HUES48 (cell line): ENCODE data around the gene POT1.

Source experiments
- H3K27ac ChIP-seq: one replicate; pipeline ENCODE4 v1.7.0; 2013; ENCODE audit warnings: low read depth, low read length, inconsistent platforms
- H3K27me3 ChIP-seq: 2 replicates; pipeline ENCODE4 v1.6.1; 2013; ENCODE audit warnings: mild to moderate bottlenecking, low read length; ENCODE audit not compliant: control insufficient read depth, insufficient read depth
- H3K36me3 ChIP-seq: 2 replicates; pipeline ENCODE4 v1.6.1; 2013; ENCODE audit warnings: low read length; ENCODE audit not compliant: control insufficient read depth, insufficient read depth
- H3K4me1 ChIP-seq: 2 replicates; pipeline ENCODE4 v1.6.1; 2013; ENCODE audit warnings: mild to moderate bottlenecking, low read length; ENCODE audit not compliant: control insufficient read depth, insufficient read depth
- H3K4me3 ChIP-seq: 2 replicates; pipeline ENCODE4 v1.5.1; 2013; ENCODE audit warnings: mild to moderate bottlenecking, low read depth, low read length
- H3K9ac ChIP-seq: 2 replicates; pipeline ENCODE4 v1.6.1; 2013; ENCODE audit warnings: mild to moderate bottlenecking, low read depth, low read length, moderate library complexity
- H3K9me3 ChIP-seq: 2 replicates; pipeline ENCODE4 v1.6.1; 2013; ENCODE audit warnings: low read length; ENCODE audit not compliant: control insufficient read depth, insufficient read depth

POT1 gene

GRCh38 chr7:124773938-124774337 lies 155.7 kb downstream of the POT1 start:
- Histone ChIP-seq H3K4me1 (peaks cover 6% of the 10 kb centered on the region; the same call in 1 of the 2 replicates), H3K36me3 (no peaks in the 10 kb centered on the region), H3K9ac (no peak overlapping the region), H3K9me3 (no peaks in the 10 kb centered on the region), H3K27ac (no peak overlapping the region), H3K27me3 (no peaks in the 10 kb centered on the region), H3K4me3 (no peak overlapping the region)

DNA sequence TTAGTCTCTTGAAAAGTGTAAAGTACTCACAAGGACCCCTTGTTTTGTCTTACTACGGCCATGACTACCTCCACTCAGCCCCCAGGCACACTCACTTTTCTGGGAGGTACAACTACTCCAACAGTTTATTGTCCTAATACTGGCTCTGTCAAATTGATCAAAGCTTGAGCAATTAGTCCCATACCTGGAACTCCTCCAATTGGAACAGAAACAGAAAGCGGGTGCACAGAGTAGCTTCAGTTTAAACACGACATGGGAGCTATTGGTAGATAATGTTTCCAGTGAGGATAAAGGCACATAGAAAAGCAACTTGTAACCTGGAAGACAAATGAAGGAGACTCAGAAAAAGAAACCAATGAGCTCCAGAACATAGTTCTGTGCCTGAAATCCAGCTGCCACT lies 156.3 kb downstream of the POT1 start:
- Histone ChIP-seq H3K9me3 (no peaks in the 10 kb centered on the region), H3K4me3 (no peak overlapping the region), H3K36me3 (no peaks in the 10 kb centered on the region), H3K9ac (no peak overlapping the region), H3K27me3 (no peaks in the 10 kb centered on the region), H3K27ac (no peak overlapping the region), H3K4me1 (peaks cover 6% of the 10 kb centered on the region; the same call in 1 of the 2 replicates)
